Stromal cell of bone marrow (primary cell): ENCODE results near the gene MALRD1.

Source experiments
- DNase-seq: peaks from one replicate; pipeline ENCODE4 v3.0.0-alpha.2; 2012; ENCODE audit warnings: low read depth

MALRD1 gene

GRCh38 chr10:19048489-19048888 is at the start of gene MALRD1:
TSS of gene MALRD1 (plus strand) at chr10:19048801. CDS start at chr10:19048939, 138 bp downstream.
- no peak for DNase-seq

GRCh38 chr10:19003341-19003740 is 45.3 kb upstream of the MALRD1 start:
- no peak for DNase-seq

GRCh38 chr10:19012111-19012510 is 36.5 kb upstream of the MALRD1 start:
- no peak for DNase-seq

- peak; percentile 36 for DNase-seq
These were observed 34.6 kb upstream of the MALRD1 start for GRCh38 chr10:19014034-19014433.

- DNase-seq = no peak
These were observed 34.1 kb upstream of the MALRD1 start for GRCh38 chr10:19014498-19014897.

- no peak for DNase-seq
These were observed 31.3 kb upstream of the MALRD1 start for GRCh38 chr10:19017116-19017890.

GRCh38 chr10:19021162-19021561 is 27.4 kb upstream of the MALRD1 start:
- no peak for DNase-seq

GRCh38 chr10:19024611-19025010 is 24.0 kb upstream of the MALRD1 start:
- no peak for DNase-seq

GRCh38 chr10:19031763-19032162 is 16.8 kb upstream of the MALRD1 start:
- DNase-seq = no peak

GRCh38 chr10:19033741-19034140 is 14.9 kb upstream of the MALRD1 start:
- DNase-seq = no peak

- DNase-seq = no peak
These were observed 7.4 kb upstream of the MALRD1 start for GRCh38 chr10:19041171-19041570.

- no peak for DNase-seq
These were observed 5.2 kb upstream of the MALRD1 start for GRCh38 chr10:19043431-19043830.

GRCh38 chr10:19046679-19047078 is 1.9 kb upstream of the MALRD1 start:
- DNase-seq = no peak

- DNase-seq = no peak
These were observed 290 bp downstream of the MALRD1 start for GRCh38 chr10:19048891-19049290.

- no peak for DNase-seq
These were observed 966 bp downstream of the MALRD1 start for GRCh38 chr10:19049567-19049966.

GRCh38 chr10:19054289-19054835 is 5.8 kb downstream of the MALRD1 start:
- DNase-seq = no peak

GRCh38 chr10:19058046-19058445 is 9.4 kb downstream of the MALRD1 start:
- DNase-seq = no peak

GRCh38 chr10:19063986-19064385 is 15.4 kb downstream of the MALRD1 start:
- DNase-seq = no peak

GRCh38 chr10:19071946-19072345 is 23.3 kb downstream of the MALRD1 start:
- DNase-seq = no peak

- no peak for DNase-seq
These were observed 28.7 kb downstream of the MALRD1 start for GRCh38 chr10:19077276-19077675.

GRCh38 chr10:19096501-19097073 is 48.0 kb downstream of the MALRD1 start:
- DNase-seq = no peak

GRCh38 chr10:19097151-19097550 is 48.5 kb downstream of the MALRD1 start:
- no peak for DNase-seq

GRCh38 chr10:19098803-19099202 is 50.2 kb downstream of the MALRD1 start:
- no peak for DNase-seq

GRCh38 chr10:19107406-19107805 is 58.8 kb downstream of the MALRD1 start:
- DNase-seq = no peak
